Activated CD8-positive, alpha-beta memory T cell treated with anti-CD3 and anti-CD28 coated beads for 36 hours (primary cell): ENCODE measurements around the gene RPUSD4. TPM values are rescaled to one million over a fixed set of nuclear protein-coding genes. Genes with fewer than 3 reads are reported as not detected.
"Not testable (repeated sequence)": the region's sequence is repeated elsewhere in the genome, so short reads cannot be mapped to it uniquely, and the experiment has no call there.

ENCODE experiments used
- CTCF ChIA-PET: fragments of 350-600 bp; sonication (Branson Sonifier 250); formaldehyde crosslinking; loops from one replicate; lab custom pipeline; 2021; ENCODE audit warnings: antibody characterized with exemption; lab: Charles Lee
- POLR2A ChIA-PET: fragments of 350-600 bp; sonication (Branson Sonifier 250); formaldehyde crosslinking; loops from one replicate; lab custom pipeline; 2021; ENCODE audit warnings: antibody characterized with exemption; lab: Charles Lee
- total RNA-seq, 2 experiments: library from RNA; stranded (reverse); gene quantifications; one replicate each; pipeline ENCODE4 v1.2.3, GENCODE V29; 2021

RPUSD4 gene, protein sequence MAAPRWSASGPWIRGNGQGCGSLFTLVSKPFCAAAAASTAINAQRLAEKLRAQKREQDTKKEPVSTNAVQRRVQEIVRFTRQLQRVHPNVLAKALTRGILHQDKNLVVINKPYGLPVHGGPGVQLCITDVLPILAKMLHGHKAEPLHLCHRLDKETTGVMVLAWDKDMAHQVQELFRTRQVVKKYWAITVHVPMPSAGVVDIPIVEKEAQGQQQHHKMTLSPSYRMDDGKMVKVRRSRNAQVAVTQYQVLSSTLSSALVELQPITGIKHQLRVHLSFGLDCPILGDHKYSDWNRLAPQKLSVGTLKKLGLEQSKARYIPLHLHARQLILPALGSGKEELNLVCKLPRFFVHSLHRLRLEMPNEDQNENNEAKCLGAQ
- total RNA-seq = 10 to 100 TPM; 46.9 to 49.3 TPM

- POLR2A ChIA-PET = interaction anchor here (0.5 to 1.0 kb wide), 3 partner anchors 8 to 308 kb away, joined by 3 to 5 read pairs (median 4); partner anchors contain the start of gene PUS3
- CTCF ChIA-PET = no interaction called here
Measured at GRCh38 chr11:126211236-126212088, at the start of gene RPUSD4, which contains the start of gene FAM118B. Gene RPUSD4 (minus strand): TSS chr11:126211650. CDS start chr11:126211638, 12 bp downstream. Gene FAM118B (plus strand): TSS chr11:126211782. CDS start chr11:126235002, 23,220 bp downstream.

DNA sequence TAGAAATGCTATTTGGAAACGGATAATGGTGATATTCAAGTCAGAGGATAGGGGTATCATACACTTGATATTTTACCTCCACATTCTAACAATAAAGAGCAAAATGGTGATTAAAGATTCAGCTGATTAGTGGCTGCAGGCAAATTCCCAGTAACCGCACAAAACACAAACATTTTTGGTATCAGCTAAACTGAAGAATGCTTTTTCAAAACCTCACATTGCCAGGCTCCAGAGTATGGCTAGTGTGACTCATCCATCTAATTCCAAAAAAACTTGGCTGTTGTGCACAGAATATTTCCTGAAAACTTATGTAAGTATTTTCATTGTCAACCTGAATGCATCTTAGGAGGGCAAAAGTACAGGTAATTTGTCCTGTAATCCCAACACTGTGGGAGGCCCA is 46.3 kb upstream of the RPUSD4 start:
- ChIA-PET CTCF (no interaction called here), POLR2A (no interaction called here)

- ChIA-PET CTCF (no interaction called here), POLR2A (no interaction called here)
Measured at GRCh38 chr11:126257144-126257543, 45.7 kb upstream of the RPUSD4 start.

- ChIA-PET CTCF (no interaction called here), POLR2A (no interaction called here)
Measured at GRCh38 chr11:126256216-126256615, 44.8 kb upstream of the RPUSD4 start.

DNA sequence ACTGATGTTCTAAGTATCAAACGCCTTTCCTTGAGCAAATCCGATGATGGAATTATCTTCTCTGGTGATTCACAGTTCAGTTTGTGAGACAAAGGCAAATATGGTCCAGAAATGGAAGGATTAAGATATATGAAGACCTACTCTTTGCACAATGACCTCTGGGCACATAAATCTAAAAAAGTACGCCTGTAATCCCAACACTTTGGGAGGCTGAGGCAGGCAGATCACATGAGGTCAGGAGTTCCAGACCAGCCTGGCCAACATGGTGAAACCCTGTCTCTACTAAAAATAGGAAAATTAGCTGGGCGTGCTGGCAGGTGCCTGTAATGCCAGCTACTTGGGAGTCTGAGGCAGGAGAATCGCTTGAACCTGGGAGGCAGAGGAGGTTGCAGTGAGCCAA is 44.1 kb upstream of the RPUSD4 start:
- CTCF ChIA-PET = not testable (repeated sequence)

DNA sequence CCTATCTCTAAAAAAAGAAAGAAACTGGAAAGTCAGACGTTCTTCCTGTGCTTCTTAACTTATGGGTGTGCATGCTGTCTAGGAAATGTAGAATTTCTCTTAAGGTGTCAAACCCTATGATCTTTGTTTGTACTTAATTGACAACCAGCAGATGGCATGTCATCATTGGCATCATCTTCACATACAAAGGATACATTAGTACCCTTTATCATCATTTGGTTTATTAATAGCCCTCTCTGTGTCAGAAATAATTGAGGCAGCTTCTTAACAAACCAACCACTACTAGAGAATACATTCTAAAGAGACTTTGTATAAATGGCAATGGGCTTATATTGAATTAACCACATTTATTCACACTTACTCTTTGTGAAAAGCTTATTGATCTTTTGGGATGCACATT is 43.4 kb upstream of the RPUSD4 start:
- POLR2A ChIA-PET = interaction anchor here (0.7 to 0.9 kb wide), 2 partner anchors 13 to 15 kb away, joined by 3 to 4 read pairs; partner anchors contain the start of gene FOXRED1
- CTCF ChIA-PET = no interaction called here

More for the DNA sequence above, 44.1 kb upstream of the RPUSD4 start:
- POLR2A ChIA-PET = not testable (repeated sequence)

- ChIA-PET POLR2A (no interaction called here), CTCF (interaction anchor here (1.4 kb wide), 1 partner anchor 40 kb away, joined by 3 read pairs; no protein-coding TSS in a partner anchor)
Measured at GRCh38 chr11:126253265-126253664, 41.8 kb upstream of the RPUSD4 start.

DNA sequence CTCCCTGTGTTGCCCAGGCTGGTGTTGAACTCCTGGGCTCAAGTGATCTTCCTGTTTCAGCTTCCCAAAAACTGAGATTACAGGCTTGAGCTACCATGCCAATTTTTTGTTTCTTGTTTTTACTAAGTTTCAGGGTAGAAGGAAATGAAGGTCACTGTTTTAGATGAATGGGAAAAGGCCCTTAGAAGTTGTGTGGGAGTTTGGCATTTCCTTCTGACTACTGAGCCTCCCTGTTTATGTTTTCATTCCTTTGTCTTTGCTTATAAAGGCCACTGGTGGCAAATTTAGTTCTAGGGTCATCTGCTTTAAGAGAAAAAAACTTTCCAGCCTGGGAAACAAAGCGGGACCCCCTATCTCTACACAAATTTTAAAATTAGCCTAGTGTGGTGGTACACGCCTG is 35.2 kb upstream of the RPUSD4 start:
- POLR2A ChIA-PET = no interaction called here
- CTCF ChIA-PET = no interaction called here

DNA sequence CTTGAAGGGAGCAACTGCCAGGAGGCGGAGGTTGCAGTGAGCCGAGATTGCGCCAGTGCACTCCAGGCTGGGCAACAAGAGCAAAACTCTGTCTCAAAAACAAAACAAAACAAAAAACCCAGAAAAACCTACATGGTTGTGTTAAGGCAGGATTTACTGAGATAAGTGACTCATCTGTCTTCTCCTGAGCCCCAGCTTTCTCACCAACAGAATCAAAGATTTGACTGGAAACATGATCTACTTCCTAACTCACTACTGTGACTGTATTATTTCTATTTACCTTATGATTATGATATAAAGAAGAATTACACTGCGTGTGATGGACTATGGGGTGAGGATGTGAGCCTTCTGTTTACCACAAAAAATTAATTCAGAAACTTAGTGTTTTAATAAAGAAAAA is 21.9 kb upstream of the RPUSD4 start:
- ChIA-PET CTCF (no interaction called here), POLR2A (no interaction called here)

- CTCF ChIA-PET = no interaction called here
- POLR2A ChIA-PET = no interaction called here
Measured at GRCh38 chr11:126232683-126233082, 21.2 kb upstream of the RPUSD4 start.

DNA sequence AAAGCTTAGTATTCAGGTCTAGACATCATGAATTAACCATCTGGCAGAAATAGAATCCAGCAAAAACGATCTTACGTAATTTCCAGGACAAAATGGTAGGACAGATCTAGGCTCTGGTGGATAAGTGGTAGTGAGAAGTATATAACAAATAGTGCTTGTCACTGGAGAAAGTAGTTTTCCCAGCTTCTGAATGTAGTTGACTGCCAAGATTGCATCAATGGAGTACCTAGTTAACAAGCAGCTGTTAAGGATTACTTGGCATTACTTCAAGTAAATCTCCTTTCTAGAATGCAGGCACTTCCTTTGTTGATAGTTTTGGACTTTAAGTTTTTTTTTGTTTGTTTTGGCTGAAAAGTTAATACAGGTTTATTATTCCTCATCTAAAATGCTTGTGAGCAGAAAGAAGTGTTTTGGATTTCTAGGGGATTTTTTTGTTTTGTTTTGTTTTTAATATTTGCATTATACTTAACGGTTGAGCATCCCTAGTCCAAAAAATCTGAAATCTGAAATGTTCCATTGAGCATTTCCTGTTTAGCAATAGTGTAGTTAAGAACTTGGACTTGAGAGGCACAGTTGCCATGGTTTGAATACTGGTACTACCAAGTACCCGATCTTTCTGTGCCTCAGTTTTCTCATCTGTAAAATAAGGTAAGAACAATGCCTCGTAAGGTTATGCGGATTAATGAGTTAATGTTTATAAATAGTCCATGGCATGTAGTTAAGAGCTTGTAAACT is 20.4 kb upstream of the RPUSD4 start:
- ChIA-PET CTCF (no interaction called here), POLR2A (no interaction called here)

DNA sequence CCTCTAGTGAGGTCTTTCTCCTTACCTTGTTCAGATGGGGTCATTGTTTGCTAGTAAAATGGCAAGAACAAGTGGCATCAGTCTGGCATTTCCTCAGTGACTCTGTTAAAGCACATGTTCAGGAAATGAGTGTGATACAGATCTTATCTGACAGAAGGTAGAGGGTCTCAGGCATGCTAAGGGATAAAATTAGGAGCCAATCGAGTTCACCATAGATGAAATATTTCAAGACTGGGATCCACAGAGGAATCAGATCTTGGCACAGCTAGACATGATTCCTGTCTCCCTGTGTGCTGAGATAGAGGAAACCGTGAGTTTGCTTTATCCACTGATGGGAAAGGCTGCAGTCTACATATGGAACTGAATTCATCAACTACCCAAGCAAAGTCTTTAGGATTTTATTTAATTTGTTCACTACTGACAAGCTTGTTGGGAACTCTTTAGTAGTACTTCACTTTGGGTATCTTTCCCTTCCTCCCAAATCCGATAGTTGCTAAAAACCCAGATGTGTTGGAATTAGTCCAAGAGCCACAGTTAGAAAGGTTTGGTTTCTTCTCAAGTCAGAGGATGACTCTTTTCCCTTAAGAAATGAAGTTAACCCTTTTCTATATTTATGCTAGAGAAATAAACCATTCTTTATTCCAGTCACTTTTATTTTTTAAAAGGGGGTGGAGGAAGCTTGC is 18.5 kb upstream of the RPUSD4 start:
- CTCF ChIA-PET = no interaction called here
- POLR2A ChIA-PET = no interaction called here

GRCh38 chr11:126226334-126227084 is 15.1 kb upstream of the RPUSD4 start:
- ChIA-PET CTCF (no interaction called here), POLR2A (interaction anchor here (0.6 to 0.7 kb wide), 2 partner anchors 14 to 127 kb away, joined by 6 read pairs; no protein-coding TSS in a partner anchor)

DNA sequence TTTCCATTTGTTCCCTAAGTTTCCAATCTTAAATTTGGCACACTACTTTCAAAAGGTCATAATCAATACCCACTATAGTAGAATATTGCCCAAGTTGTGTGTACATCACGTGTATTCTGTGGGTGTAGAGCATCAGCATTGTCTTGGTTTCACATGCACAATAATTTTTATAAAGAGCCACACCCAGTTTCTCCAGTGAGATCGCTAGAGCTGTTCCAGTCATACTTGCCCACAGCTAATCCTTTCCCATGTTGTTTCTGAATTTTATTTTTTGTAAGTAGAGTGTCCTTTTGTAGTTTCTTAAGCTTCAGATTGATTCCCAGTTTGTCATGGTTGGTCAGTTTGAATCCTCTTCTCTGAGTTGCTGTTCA is 13.8 kb upstream of the RPUSD4 start:
- POLR2A ChIA-PET = no interaction called here
- CTCF ChIA-PET = no interaction called here

DNA sequence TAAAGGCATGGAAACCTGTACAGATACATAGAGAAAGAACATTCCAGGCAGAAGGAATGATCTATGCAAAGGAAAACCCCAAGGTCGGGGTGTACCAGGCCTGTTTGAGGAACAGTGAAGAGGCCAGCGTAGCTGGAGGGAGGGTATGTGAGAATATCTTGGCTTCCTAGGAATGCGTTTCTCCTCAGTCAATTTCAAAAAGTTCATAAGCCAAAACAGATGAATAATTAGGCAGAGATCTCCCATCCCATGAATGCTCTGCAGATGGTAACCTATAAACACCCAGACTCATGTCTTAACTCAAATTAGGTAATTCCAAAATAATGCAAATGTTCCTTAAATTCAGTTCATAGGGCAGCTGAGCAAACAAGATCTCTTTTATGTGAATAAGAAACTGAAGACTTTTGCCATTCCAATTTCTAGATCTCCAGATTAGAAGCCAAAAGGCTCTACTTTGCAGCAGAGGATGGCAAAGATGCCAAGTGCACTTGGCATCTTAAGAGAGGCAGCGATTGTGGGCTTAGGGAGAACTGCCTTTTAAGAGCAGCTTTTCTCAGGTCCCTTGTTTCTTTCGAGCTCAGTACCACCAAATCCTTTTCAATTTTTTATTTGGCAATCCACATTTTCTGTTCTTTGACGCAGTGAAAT is 13.3 kb upstream of the RPUSD4 start:
- ChIA-PET POLR2A (no interaction called here), CTCF (interaction anchor here (0.7 kb wide), 1 partner anchor 961 kb away, joined by 3 read pairs; no protein-coding TSS in a partner anchor)

DNA sequence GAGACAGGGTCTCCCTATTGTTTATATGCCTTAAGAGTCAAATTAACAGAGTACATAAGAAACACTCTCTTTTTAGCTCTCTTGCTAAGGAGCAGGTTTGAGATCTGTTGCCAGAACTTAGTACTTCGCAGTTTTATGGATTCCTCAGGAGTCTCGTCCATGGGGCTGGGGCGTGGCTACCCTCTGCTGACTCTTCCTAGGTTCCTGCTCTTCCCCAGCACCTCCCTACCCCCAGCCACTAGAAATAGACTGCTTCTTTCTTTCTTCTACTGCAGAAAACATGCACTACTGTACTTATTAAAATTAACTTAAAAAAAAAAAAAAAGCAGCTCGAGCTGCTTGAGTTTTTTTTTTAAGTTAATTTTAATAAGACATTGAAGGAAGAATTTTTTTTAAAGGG is 8.1 kb upstream of the RPUSD4 start:
- POLR2A ChIA-PET = interaction anchor here (0.6 kb wide), 1 partner anchor 29 kb away, joined by 5 read pairs; no protein-coding TSS in a partner anchor
- CTCF ChIA-PET = no interaction called here

DNA sequence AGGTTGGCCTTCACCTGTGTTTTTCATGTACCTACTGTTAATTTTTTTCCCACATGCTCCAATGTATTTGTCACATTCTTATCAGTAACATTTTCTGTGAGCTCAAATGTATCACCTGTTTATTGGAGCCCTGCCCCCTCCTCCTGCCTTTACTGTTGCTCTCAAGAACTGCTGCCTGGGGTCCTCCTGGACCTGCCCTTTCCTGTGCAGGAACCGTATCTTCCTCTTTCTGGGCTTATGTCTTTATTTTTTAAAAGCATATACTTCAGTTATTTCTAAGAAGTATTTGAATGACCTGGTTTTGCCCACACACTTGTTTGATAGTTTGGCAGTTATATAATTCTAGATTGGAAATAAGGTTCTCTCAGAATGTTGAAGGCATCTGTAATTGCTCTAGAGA is 6.0 kb upstream of the RPUSD4 start:
- ChIA-PET CTCF (no interaction called here), POLR2A (no interaction called here)
